ENCODE data around the gene ABHD14A.
A peak's percentile ranks its signal among the peaks of the same experiment; 100 is the strongest.

Gene ABHD14A

GRCh38 chr3:51941463-51941797 lies 33.4 kb upstream of the ABHD14A start:
- no peak for DNase-seq

GRCh38 chr3:51941798-51942602 lies 32.9 kb upstream of the ABHD14A start, which contains the start of the genes PARP3 and RRP9:
Gene PARP3, plus strand, starts transcription at chr3:51942363. Its CDS starts 993 bp downstream, at chr3:51943356.
Gene RRP9, minus strand, starts transcription at chr3:51941904. Its CDS starts 37 bp downstream, at chr3:51941867.
- DNase-seq, result peak; percentile 100

- DNase-seq, result peak; percentile 73
These were observed 32.0 kb upstream of the ABHD14A start for GRCh38 chr3:51942603-51943450.

- DNase-seq, result no peak
These were observed 31.1 kb upstream of the ABHD14A start for GRCh38 chr3:51943451-51944391.

- no peak for DNase-seq
These were observed 30.3 kb upstream of the ABHD14A start for GRCh38 chr3:51944451-51945021.

- no peak for DNase-seq
These were observed 29.6 kb upstream of the ABHD14A start for GRCh38 chr3:51945031-51945840.

- no peak for DNase-seq
These were observed 28.7 kb upstream of the ABHD14A start for GRCh38 chr3:51945926-51946705.

GRCh38 chr3:51946796-51947195 lies 28.1 kb upstream of the ABHD14A start:
- DNase-seq, result no peak

GRCh38 chr3:51947215-51947900 lies 27.5 kb upstream of the ABHD14A start:
- no peak for DNase-seq

- no peak for DNase-seq
These were observed 26.8 kb upstream of the ABHD14A start for GRCh38 chr3:51948016-51948580.

- DNase-seq, result no peak
These were observed 25.7 kb upstream of the ABHD14A start for GRCh38 chr3:51949121-51949520.

GRCh38 chr3:51950899-51951298 lies 24.0 kb upstream of the ABHD14A start:
- no peak for DNase-seq

GRCh38 chr3:51953445-51953844 lies 21.4 kb upstream of the ABHD14A start:
- DNase-seq, result no peak

GRCh38 chr3:51954105-51954504 lies 20.8 kb upstream of the ABHD14A start:
- DNase-seq, result no peak

GRCh38 chr3:51954713-51955112 lies 20.2 kb upstream of the ABHD14A start:
- no peak for DNase-seq

GRCh38 chr3:51955175-51955892 lies 19.5 kb upstream of the ABHD14A start, which contains the start of gene GPR62:
Gene GPR62, plus strand, starts transcription at chr3:51955381. Its CDS starts 272 bp downstream, at chr3:51955653.
- DNase-seq, result no peak

- DNase-seq, result peak; percentile 23
These were observed 18.7 kb upstream of the ABHD14A start for GRCh38 chr3:51955893-51956770.

Data from stimulated activated CD4-positive, alpha-beta T cell treated with anti-CD3 and anti-CD28 coated beads, Interleukin-1b, Interleukin-23, amount 100 ng/mL, for 48 hours (primary cell).